Activated CD8-positive, alpha-beta memory T cell treated with anti-CD3 and anti-CD28 coated beads for 36 hours (primary cell): ENCODE results near the gene POLR3B. TPM values are rescaled to one million over a fixed set of nuclear protein-coding genes. Genes with fewer than 3 reads are reported as not detected.

Source experiments
- CTCF ChIA-PET: fragments of 350-600 bp; sonication (Branson Sonifier 250); formaldehyde crosslinking; loops from one replicate; lab custom pipeline; 2021; ENCODE audit warnings: antibody characterized with exemption; lab: Charles Lee
- POLR2A ChIA-PET: fragments of 350-600 bp; sonication (Branson Sonifier 250); formaldehyde crosslinking; loops from one replicate; lab custom pipeline; 2021; ENCODE audit warnings: antibody characterized with exemption; lab: Charles Lee
- total RNA-seq, 2 experiments: library from RNA; stranded (reverse); gene quantifications; one replicate each; pipeline ENCODE4 v1.2.3, GENCODE V29; 2021

POLR3B gene
- total RNA-seq, 2 experiments from 2014 or later: 14.5 to 14.6 TPM

- POLR2A ChIA-PET: no interaction called here
- CTCF ChIA-PET: no interaction called here
Observed at GRCh38 chr12:106387848-106388377, 30.4 kb downstream of the POLR3B start.

GRCh38 chr12:106389151-106389550 is 31.6 kb downstream of the POLR3B start:
- CTCF ChIA-PET: no interaction called here
- POLR2A ChIA-PET: no interaction called here

- POLR2A ChIA-PET: no interaction called here
- CTCF ChIA-PET: no interaction called here
Observed at GRCh38 chr12:106392759-106393158, 35.2 kb downstream of the POLR3B start.

- ChIA-PET CTCF (interaction anchor here (0.7 kb wide), 1 partner anchor 10 kb away, joined by 3 read pairs; no protein-coding TSS in a partner anchor), POLR2A (no interaction called here)
Observed at GRCh38 chr12:106409878-106410277, 52.3 kb downstream of the POLR3B start.

- POLR2A ChIA-PET: no interaction called here
- CTCF ChIA-PET: interaction anchor here (1.1 kb wide), 1 partner anchor 507 kb away, joined by 4 read pairs; no protein-coding TSS in a partner anchor
Observed at GRCh38 chr12:106412563-106412962, 55.0 kb downstream of the POLR3B start.

GRCh38 chr12:106415134-106415533 is 57.6 kb downstream of the POLR3B start:
- CTCF ChIA-PET: no interaction called here
- POLR2A ChIA-PET: no interaction called here

GRCh38 chr12:106416273-106416672 is 58.7 kb downstream of the POLR3B start:
- POLR2A ChIA-PET: no interaction called here

GRCh38 chr12:106417926-106418910 is 60.7 kb downstream of the POLR3B start:
- ChIA-PET CTCF (no interaction called here), POLR2A (no interaction called here)

More at GRCh38 chr12:106416273-106416672, 58.7 kb downstream of the POLR3B start:
- CTCF ChIA-PET: no interaction called here

- POLR2A ChIA-PET: no interaction called here
- CTCF ChIA-PET: interaction anchor here (0.6 kb wide), 1 partner anchor 76 kb away, joined by 4 read pairs; no protein-coding TSS in a partner anchor
Observed at GRCh38 chr12:106418970-106419369, 61.4 kb downstream of the POLR3B start.

GRCh38 chr12:106423291-106423690 is 65.7 kb downstream of the POLR3B start:
- ChIA-PET POLR2A (no interaction called here), CTCF (no interaction called here)

GRCh38 chr12:106425061-106425702 is 67.6 kb downstream of the POLR3B start:
- ChIA-PET POLR2A (no interaction called here), CTCF (no interaction called here)

GRCh38 chr12:106427917-106428316 is 70.4 kb downstream of the POLR3B start:
- CTCF ChIA-PET: no interaction called here

GRCh38 chr12:106428384-106428783 is 70.8 kb downstream of the POLR3B start:
- ChIA-PET POLR2A (no interaction called here), CTCF (no interaction called here)

More at GRCh38 chr12:106427917-106428316, 70.4 kb downstream of the POLR3B start:
- POLR2A ChIA-PET: no interaction called here

- ChIA-PET CTCF (no interaction called here), POLR2A (no interaction called here)
Observed at GRCh38 chr12:106429043-106429552, 71.5 kb downstream of the POLR3B start.

- POLR2A ChIA-PET: no interaction called here
- CTCF ChIA-PET: no interaction called here
Observed at GRCh38 chr12:106429636-106430035, 72.1 kb downstream of the POLR3B start.

- POLR2A ChIA-PET: no interaction called here
- CTCF ChIA-PET: no interaction called here
Observed at GRCh38 chr12:106431839-106432411, 74.4 kb downstream of the POLR3B start.

- CTCF ChIA-PET: no interaction called here
- POLR2A ChIA-PET: no interaction called here
Observed at GRCh38 chr12:106433055-106433454, 75.5 kb downstream of the POLR3B start.

GRCh38 chr12:106434526-106434925 is 77.0 kb downstream of the POLR3B start:
- ChIA-PET POLR2A (no interaction called here), CTCF (no interaction called here)

GRCh38 chr12:106436164-106436563 is 78.6 kb downstream of the POLR3B start:
- POLR2A ChIA-PET: no interaction called here
- CTCF ChIA-PET: no interaction called here
